Measurements from ENCODE around the gene FCGBP. TPM values are rescaled to one million over a fixed set of nuclear protein-coding genes. Genes with fewer than 3 reads are reported as not detected.

FCGBP gene
- polyA plus RNA-seq, 1 donor (not counting 4 experiments of a cell fraction or from before 2014, with no cell fraction given) = 0.10 TPM

DNA sequence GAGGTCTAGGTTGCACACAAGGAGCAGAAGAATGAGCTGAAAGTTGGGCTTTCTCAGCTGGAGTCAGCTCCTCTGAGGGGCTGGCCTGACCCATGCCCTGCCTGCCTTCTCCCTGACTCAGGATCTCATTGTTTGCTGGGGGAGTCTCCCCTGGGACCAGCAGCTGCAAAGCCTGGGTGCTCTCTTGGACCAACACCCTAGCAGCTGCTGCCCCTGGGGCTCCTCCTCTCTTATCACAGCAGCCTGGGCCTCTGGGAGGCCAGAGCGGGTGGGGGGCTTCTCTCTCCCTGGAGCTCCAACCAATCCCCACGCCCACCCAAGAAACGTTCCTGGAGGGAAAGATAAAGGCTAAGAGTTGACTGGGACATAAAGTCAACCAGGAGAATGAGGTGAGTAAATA lies 1.6 kb upstream of the FCGBP start:
- no peaks in the 10 kb centered on the region for H3K27me3 ChIP-seq (ENCODE audit: control insufficient read depth, extremely low read depth, insufficient read depth, low read length)
- H3K79me2 ChIP-seq (ENCODE audit: control insufficient read depth, insufficient read depth, low read length) = no peaks in the 10 kb centered on the region
- H3K9me1 ChIP-seq (ENCODE audit: control insufficient read depth, extremely low read depth, insufficient read depth, low read length) = no peaks in the 10 kb centered on the region
- H2AFZ ChIP-seq (ENCODE audit: control insufficient read depth, low read length) = no peak overlapping the region
- no peak overlapping the region for H3K27ac ChIP-seq (ENCODE audit: control insufficient read depth, insufficient read depth, low read length)
- H3K4me2 ChIP-seq (ENCODE audit: control insufficient read depth, extremely low read depth, insufficient read depth, low read depth, low read length) = no peak overlapping the region
- no peak overlapping the region for H3K4me3 ChIP-seq (ENCODE audit: control insufficient read depth in 2 of 3, extremely low read depth in 1 of 3, insufficient read depth in 2 of 3, low read depth in 1 of 3, low read length in 3 of 3)
- H4K20me1 ChIP-seq (ENCODE audit: control insufficient read depth, extremely low read depth, insufficient read depth, low read length) = no peaks in the 10 kb centered on the region
- H3K9me3 ChIP-seq (ENCODE audit: control insufficient read depth, low read depth, low read length) = no peaks in the 10 kb centered on the region
- TF ChIP-seq, protein P1, sequence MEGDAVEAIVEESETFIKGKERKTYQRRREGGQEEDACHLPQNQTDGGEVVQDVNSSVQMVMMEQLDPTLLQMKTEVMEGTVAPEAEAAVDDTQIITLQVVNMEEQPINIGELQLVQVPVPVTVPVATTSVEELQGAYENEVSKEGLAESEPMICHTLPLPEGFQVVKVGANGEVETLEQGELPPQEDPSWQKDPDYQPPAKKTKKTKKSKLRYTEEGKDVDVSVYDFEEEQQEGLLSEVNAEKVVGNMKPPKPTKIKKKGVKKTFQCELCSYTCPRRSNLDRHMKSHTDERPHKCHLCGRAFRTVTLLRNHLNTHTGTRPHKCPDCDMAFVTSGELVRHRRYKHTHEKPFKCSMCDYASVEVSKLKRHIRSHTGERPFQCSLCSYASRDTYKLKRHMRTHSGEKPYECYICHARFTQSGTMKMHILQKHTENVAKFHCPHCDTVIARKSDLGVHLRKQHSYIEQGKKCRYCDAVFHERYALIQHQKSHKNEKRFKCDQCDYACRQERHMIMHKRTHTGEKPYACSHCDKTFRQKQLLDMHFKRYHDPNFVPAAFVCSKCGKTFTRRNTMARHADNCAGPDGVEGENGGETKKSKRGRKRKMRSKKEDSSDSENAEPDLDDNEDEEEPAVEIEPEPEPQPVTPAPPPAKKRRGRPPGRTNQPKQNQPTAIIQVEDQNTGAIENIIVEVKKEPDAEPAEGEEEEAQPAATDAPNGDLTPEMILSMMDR (optimal IDR thresholded peaks at IDR 0.05 in 1 of 3, IDR thresholded peaks at IDR 0.05 in 1 of 3, conservative IDR thresholded peaks at IDR 0.05 in 1 of 3; ENCODE audit: extremely low read depth in 1 of 3, insufficient read depth in 2 of 3, low read length in 3 of 3) = no peak
- no peak for TF ChIP-seq EZH2 (IDR thresholded peaks at IDR 0.05; ENCODE audit: low read length)
- dilution Hi-C loops (cut with MboI; ENCODE audit: extremely low pct_ligation_motif_present, low sequenced_read_pairs) = no loop called here
- FAIRE-seq (no peak), DNase-seq (ENCODE audit: low read depth, low spot score) (no peak)
- H3K4me1 ChIP-seq (ENCODE audit: control insufficient read depth, extremely low read depth, insufficient read depth, low read length) = no peaks in the 10 kb centered on the region
- H3K36me3 ChIP-seq (ENCODE audit: control insufficient read depth in 2 of 2, extremely low read depth in 1 of 2, insufficient read depth in 2 of 2, low read length in 2 of 2) = no peaks in the 10 kb centered on the region
- no peak overlapping the region for H3K9ac ChIP-seq (ENCODE audit: control insufficient read depth, extremely low read depth, insufficient read depth, low read length)

DNA sequence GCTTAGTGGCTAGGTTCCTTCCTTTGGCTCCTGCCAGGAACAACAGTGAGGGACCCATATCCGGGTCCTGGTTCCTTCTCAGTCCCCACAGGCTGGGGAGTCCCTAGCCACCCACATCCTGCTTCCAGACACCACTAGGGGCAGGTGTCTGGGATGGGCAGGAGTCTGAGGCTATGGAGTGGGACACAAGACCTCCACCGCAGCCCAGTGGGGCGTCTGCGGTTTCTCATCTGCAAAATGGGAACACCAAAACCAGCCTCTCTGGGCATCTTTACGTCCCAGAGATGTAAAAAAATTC lies 879 bp upstream of the FCGBP start:
- FAIRE-seq (no peak), DNase-seq (ENCODE audit: low read depth, low spot score) (no peak)
- Histone ChIP-seq H3K9me1 (ENCODE audit: control insufficient read depth, extremely low read depth, insufficient read depth, low read length) (no peaks in the 10 kb centered on the region), H3K4me2 (ENCODE audit: control insufficient read depth, extremely low read depth, insufficient read depth, low read depth, low read length) (no peak overlapping the region), H2AFZ (ENCODE audit: control insufficient read depth, low read length) (no peak overlapping the region), H3K4me1 (ENCODE audit: control insufficient read depth, extremely low read depth, insufficient read depth, low read length) (no peaks in the 10 kb centered on the region), H4K20me1 (ENCODE audit: control insufficient read depth, extremely low read depth, insufficient read depth, low read length) (no peaks in the 10 kb centered on the region), H3K36me3 (ENCODE audit: control insufficient read depth in 2 of 2, extremely low read depth in 1 of 2, insufficient read depth in 2 of 2, low read length in 2 of 2) (no peaks in the 10 kb centered on the region), H3K27me3 (ENCODE audit: control insufficient read depth, extremely low read depth, insufficient read depth, low read length) (no peaks in the 10 kb centered on the region), H3K27ac (ENCODE audit: control insufficient read depth, insufficient read depth, low read length) (no peak overlapping the region), H3K9ac (ENCODE audit: control insufficient read depth, extremely low read depth, insufficient read depth, low read length) (no peak overlapping the region), H3K9me3 (ENCODE audit: control insufficient read depth, low read depth, low read length) (no peaks in the 10 kb centered on the region), H3K4me3 (ENCODE audit: control insufficient read depth in 2 of 3, extremely low read depth in 1 of 3, insufficient read depth in 2 of 3, low read depth in 1 of 3, low read length in 3 of 3) (no peak overlapping the region), H3K79me2 (ENCODE audit: control insufficient read depth, insufficient read depth, low read length) (no peaks in the 10 kb centered on the region)
- TF ChIP-seq, protein P1 (optimal IDR thresholded peaks at IDR 0.05 in 1 of 3, IDR thresholded peaks at IDR 0.05 in 1 of 3, conservative IDR thresholded peaks at IDR 0.05 in 1 of 3; ENCODE audit: extremely low read depth in 1 of 3, insufficient read depth in 2 of 3, low read length in 3 of 3) = no peak
- no peak for TF ChIP-seq EZH2 (IDR thresholded peaks at IDR 0.05; ENCODE audit: low read length)
- dilution Hi-C loops (cut with MboI; ENCODE audit: extremely low pct_ligation_motif_present, low sequenced_read_pairs) = no loop called here

Data from keratinocyte (primary cell).